A549 (cell line): ENCODE results near the gene SORCS2.

Experiments used
- CTCF ChIP-seq: fragments of >200 bp; sonication (Bioruptor Twin); formaldehyde crosslinking; IDR thresholded peaks from 3 replicates; pipeline ENCODE4 v1.5.1; 2016
- POLR2A ChIP-seq: IDR thresholded peaks from 2 replicates; pipeline ENCODE4 v1.6.1; 2012; ENCODE audit warnings: mild to moderate bottlenecking, low read length

GRCh38 chr4:7533267-7533666 is 340.9 kb downstream of the SORCS2 start:
- TF ChIP-seq CTCF, result no peak
- TF ChIP-seq POLR2A, result no peak
